Measurements from ENCODE around the gene CCDC127.
"Not testable (repeated sequence)": the region's sequence is repeated elsewhere in the genome, so short reads cannot be mapped to it uniquely, and the experiment has no call there.

CCDC127 gene

DNA sequence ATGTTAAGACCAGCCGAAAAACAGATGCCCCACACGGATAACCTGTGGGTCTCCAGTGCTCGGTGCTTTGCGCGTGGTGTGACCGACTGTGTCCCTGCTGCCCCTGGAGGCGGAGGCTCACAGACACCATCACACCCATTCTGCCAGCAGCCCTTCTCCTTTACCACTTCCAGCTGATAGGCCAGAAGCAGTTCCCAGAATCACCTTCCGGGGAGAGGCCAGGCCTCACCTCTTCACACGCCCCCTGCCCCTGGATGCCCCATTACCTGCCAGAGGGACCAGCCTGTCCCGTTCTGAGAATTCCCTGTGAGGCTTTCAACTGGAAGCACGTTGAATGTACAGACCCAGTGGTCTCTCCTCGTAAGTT, 48.2 kb downstream of the CCDC127 start:
- DNase-seq, result no peak

- peak; percentile 46 for DNase-seq
These were observed 48.8 kb downstream of the CCDC127 start for GRCh38 chr5:169071-169727.

DNA sequence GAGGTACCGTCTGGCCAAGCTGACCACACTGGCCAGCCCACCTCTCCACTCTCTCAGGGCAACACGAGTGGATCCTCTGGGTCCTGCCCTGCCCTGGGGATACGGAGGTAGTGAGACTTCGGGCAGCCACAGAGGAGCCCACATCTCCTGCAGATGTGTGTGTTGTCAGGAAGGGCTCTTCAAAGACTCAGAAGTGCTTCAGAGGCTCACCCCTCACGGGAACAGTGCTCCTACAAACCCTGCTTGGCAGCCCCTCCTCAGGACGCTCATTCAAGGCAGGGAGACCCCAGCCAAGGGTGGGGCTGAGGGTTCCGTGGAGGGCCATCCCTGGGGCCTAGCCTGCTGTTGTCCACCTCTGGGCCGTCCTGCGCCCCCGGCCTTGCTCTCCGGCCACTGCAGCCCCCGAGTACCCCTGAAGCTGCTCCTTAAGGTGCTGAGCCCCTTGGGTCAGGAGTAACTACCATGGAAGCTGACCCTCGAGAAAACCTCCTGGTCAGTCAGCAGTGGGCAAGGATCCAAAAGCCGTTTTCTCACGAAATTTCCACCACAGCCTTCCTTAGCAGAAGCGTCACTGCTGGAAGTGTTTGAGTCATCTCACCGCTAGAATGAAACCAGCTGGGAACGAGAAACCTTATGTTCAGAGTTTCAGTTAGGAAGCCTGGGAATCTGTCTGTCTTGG, 49.8 kb downstream of the CCDC127 start:
- DNase-seq, result peak; percentile 41

DNA sequence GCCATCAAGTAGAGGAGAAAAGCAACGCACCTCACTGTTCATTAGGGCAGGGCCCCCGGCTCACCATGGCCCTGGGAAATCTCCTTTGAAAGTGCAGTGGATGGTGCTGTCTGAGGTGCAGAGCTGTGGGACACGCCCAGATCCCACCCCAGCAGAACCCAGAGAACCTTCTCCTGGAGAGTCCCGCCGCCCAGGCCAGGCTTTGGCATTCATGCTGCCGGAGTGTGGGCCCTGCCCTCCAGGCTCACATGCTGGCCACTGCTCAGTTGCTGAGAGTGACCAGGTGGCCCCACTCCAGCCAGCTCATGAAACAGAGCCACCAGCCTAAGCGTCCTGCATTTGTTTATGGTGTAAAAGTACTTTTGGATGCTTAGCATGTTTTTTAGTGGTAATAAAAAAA, 50.4 kb downstream of the CCDC127 start:
- peak; percentile 16 for DNase-seq

DNA sequence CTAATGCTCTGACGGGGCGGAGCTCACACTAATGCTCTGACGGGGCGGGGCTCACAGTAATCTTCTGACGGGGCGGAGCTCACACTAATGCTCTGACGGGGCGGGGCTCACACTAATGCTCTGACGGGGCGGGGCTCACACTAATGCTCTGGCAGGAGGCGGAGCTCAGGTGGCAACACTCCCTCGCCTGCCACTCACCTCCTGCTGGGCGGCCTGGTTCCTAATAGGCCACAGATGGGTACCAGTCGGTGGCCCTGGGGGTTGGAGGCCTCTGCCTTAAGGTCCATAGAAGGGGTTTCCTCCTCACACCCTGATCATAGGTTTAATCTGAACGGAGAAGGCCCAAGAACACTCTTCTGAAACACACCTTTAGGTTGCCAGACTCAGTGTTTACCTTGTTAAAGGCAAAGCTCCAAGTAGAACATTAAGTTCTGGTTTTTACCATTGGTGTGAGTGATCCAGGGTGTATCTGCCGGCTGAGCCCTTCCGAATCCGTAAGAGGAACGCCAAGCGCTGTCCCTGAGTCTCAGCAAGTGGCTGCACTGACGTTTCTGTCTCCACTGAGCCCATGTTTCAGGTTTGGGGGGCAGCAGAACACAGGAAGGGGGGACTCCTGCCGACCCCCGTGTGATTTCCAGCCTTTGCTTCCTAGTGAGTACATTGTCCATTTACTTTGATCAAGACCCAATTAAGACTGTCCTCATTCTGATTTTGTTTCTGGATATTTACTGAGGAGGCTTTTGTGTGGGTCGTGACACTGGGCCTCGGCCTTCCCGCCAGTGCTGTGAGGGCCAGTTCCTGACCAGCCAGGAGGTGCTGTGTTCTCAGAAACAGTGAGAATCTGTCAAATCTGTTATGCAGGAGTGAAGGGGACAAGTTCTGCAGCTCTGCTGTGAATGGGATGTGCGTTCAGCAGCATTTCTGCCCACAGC, 51.2 kb downstream of the CCDC127 start:
- peak; percentile 6 for DNase-seq

DNA sequence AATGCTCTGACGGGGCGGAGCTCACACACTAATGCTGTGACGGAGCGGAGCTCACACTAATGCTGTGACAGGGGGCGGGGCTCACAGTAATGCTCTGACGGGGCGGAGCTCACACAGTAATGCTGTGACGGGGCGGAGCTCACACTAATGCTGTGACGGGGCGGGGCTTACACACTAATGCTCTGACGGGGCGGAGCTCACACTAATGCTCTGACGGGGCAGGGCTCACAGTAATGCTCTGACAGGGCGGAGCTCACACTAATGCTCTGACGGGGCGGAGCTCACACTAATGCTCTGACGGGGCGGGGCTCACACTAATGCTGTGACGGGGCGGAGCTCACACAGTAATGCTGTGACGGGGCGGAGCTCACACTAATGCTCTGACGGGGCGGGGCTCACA, 53.2 kb downstream of the CCDC127 start:
- DNase-seq, result not testable (repeated sequence)

DNA sequence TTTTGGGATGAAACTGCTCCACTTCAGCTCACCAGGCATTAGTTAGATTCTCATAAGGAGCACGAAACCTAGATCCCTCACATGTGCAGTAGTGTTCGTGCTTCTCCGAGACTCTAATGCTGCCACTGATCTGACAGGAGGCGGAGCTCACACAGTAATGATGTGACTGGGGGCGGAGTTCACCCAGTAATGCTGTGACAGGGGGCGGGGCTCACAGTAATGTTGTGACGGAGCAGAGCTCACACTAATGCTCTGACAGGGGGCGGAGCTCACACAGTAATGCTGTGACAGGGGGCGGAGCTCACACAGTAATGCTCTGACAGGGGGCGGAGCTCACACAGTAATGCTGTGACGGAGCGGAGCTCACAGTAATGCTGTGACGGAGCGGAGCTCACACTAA, 53.7 kb downstream of the CCDC127 start:
- DNase-seq, result peak; percentile 7

GRCh38 chr5:163841-164240, 54.1 kb downstream of the CCDC127 start:
- DNase-seq, result no peak

DNA sequence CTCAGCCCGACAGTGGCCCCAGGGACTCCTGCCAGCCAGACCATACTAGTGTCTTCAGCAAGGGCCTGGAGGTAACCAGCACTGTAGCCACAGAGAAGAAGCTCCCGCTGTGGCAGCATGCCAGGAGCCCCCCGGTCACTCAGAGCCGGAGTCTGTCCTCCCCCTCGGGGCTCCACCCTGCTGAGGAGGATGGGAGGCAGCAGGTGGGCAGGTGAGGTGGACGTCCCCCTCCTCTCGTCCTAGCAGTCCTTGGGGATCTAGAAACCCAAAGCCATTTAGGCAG, 54.7 kb downstream of the CCDC127 start:
- peak; percentile 11 for DNase-seq

GRCh38 chr5:162565-163337, 55.2 kb downstream of the CCDC127 start:
- DNase-seq, result peak; percentile 10

DNA sequence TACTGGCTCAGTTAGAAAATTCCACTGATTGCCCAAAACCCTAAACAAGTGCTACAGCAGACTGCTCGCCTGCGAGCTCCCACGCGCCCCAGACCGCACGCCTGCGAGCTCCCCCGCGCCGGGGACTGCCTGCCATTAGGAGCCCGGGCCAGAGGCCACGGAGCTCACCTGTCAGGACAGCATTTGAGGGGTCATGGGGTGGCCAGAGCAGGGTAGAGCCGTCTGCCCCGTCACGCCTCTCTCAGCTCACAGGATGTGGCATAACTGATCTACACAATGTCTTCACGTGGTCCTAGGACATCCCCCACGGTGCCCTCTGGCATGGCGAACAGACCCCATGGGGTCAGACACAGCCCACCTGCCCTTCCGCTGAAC, 55.8 kb downstream of the CCDC127 start:
- no peak for DNase-seq

- DNase-seq, result peak; percentile 7
These were observed 56.2 kb downstream of the CCDC127 start for GRCh38 chr5:161803-162110.

- DNase-seq, result peak; percentile 11
These were observed 56.8 kb downstream of the CCDC127 start for GRCh38 chr5:160921-161802.

- peak; percentile 24 for DNase-seq
These were observed 57.8 kb downstream of the CCDC127 start for GRCh38 chr5:160173-160510.

DNA sequence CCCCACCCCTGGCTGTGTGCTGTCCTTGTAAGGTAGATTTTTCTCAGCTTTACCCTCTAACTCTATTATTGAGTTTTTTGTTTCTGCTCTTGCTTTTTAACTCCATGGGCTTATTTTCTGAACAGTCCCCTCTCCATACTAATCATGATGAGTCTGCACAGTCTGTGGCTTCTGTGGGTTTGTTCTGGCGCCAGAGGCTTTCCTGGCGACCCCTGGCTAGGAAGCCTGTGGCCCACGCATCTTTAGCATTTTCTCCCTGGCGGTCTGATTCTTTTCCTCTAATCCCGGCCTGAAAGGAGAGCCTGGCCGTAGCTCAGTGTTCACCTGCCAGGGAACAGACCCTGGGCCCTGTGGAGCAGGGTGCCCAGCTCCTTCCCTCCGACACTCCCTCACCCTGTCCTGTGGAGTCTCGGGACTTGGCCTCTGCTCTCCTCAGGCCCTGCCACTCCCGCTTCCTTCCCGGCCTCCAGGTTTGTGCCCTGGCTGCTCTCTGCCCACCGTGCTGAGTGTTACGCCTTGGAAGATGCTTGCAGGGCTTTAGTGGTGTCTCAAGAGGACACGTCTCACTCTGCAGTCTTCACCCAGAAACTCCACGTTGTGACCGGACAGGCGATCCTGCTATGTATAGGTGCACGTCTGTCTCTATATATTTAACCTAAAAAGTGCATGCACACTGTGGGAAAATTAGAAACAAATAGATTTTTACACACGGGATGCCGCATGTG, 58.3 kb downstream of the CCDC127 start:
- peak; percentile 19 for DNase-seq

DNA sequence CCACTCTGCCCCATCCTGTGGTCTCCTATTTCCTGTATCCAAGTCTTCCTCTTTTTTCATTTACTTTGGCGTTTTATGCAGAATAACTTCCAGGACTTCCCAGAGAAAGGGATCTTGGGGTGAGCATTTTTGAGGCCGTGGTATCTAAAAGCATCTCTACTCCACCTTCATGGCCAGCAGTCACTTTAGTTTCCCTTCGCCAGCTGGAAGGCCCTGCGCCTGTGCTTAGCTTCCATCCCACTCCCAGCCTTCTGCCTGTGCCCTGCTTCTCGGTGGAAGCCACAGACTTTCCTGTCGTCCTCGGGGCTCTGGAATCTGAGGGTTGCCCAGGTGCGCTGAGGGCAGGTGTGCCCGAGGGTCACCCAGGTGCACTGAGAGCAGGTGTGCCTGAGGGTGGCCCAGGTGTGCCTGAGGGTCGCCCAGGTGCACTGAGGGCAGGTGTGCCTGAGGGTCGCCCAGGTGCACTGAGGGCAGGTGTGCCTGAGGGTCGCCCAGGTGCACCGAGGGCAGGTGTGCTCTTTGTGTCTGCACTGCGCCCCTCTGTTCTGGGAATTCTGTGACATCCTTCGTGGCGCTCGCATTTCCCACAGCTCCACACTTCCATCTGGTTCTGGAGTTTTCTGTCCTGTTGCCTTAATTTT, 59.0 kb downstream of the CCDC127 start:
- DNase-seq, result no peak

- no peak for DNase-seq
These were observed 60.2 kb downstream of the CCDC127 start for GRCh38 chr5:157801-158200.

GRCh38 chr5:157126-157715, 60.7 kb downstream of the CCDC127 start:
- DNase-seq, result no peak

DNA sequence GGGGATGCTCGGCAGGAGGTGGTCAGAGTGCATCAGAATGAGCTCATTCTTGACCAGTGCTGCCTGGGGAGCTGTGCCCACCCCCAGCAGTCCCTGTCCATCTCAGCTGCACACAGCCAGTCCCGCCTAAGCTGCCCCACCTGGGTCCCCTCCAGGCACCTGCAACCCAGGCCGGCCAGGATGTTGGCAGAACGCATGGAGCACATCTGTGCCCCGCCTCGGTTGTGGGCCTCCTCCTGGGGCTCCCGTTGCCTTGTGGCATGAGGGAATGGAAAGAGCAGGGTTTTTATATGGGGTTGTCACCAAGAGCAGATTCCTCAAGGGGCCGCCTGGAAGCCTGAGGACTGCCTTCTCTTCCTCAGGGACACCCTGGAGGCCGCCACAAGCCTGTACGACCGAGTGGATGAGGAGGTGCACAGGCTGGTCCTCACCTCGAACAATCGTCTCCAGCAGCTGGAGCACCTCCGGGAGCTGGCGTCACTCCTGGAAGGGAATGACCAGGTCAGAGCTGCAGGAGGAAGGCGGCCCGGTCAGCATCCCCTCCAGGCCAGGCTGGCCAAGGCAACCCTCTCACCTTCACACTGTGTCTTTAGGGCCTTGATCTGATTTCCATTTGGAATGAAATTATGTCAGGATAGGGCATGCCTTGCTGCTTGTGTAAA, 61.4 kb downstream of the CCDC127 start:
- DNase-seq, result no peak
